WERI-Rb-1 (cell line): ENCODE results near the gene POU3F2.

ENCODE experiments used
- DNase-seq: peaks from one replicate; pipeline ENCODE4 v3.0.0-alpha.2; 2020
- H3K27ac ChIP-seq: fragments of 250-450 bp; sonication (Bioruptor Pico); 2 replicates; pipeline ENCODE4 v1.5.1; 2020; ENCODE audit warnings: mild to moderate bottlenecking, moderate library complexity
- H3K27me3 ChIP-seq: fragments of 250-450 bp; sonication (Bioruptor Pico); 2 replicates; pipeline ENCODE4 v1.5.1; 2021; ENCODE audit warnings: mild to moderate bottlenecking, low read depth, moderate library complexity; ENCODE audit not compliant: insufficient read depth, severe bottlenecking
- H3K36me3 ChIP-seq: fragments of 250-450 bp; sonication (Bioruptor Pico); 2 replicates; pipeline ENCODE4 v1.5.1; 2020; ENCODE audit warnings: mild to moderate bottlenecking, moderate library complexity
- H3K4me3 ChIP-seq: 2 replicates; pipeline ENCODE4 v1.5.1; 2011; ENCODE audit warnings: low read depth, mild to moderate bottlenecking, control low read depth, low read length
- H3K9me3 ChIP-seq: fragments of 250-450 bp; sonication (Bioruptor Pico); 2 replicates; pipeline ENCODE4 v1.5.1; 2021; ENCODE audit warnings: mild to moderate bottlenecking, moderate library complexity; ENCODE audit not compliant: severe bottlenecking
- CTCF ChIP-seq: IDR thresholded peaks from 2 replicates; pipeline ENCODE4 v1.5.1; 2011; ENCODE audit warnings: low read depth, mild to moderate bottlenecking, control low read depth, inconsistent platforms, low read length

The POU3F2 gene

DNA sequence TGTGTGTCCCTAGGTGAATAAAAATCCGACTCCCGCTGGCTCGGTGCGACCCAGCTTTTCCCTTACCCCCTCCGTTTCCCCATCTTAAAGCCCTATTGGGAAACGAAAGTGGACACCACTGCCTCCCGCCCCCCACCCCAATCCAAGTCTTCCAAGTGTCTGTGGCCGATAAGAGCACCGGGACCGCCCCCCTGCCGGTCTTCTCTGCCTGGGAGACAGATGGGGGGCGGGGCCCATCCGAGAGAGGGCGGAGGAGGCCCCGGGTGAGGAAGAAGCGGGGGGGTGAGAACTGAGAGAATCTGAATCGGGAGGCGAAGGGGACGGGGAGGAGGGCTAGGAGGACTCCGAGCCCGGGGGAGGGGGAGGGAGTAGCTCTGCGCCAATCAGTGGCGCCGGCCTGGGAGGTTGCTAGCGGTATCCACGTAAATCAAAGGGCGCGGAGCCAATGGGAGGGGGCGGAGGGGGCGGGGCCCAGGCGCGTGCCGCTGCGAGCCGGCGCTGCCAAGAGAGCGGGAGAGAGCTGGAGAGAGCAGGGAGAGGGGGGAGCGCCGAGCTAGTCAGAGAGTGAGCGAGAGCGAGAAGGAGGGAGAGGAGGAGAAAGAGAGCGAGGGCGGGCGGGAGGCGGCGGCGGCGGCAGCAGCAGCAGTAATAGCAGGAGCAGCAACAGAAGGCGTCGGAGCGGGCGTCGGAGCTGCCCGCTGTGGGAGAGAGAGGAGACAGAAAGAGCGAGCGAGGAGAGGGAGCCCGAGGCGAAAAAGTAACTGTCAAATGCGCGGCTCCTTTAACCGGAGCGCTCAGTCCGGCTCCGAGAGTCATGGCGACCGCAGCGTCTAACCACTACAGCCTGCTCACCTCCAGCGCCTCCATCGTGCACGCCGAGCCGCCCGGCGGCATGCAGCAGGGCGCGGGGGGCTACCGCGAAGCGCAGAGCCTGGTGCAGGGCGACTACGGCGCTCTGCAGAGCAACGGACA lies at the start of gene POU3F2:
POU3F2 (plus strand) TSS at position 515 of the 972 bp plus-strand sequence; CDS start at position 815, 300 bp downstream.
- no peak for TF ChIP-seq CTCF
- H3K27me3 ChIP-seq = peaks cover 68% of the 10 kb centered on the region
- H3K36me3 ChIP-seq = no peaks in the 10 kb centered on the region
- no peaks in the 10 kb centered on the region for H3K9me3 ChIP-seq
- H3K4me3 ChIP-seq = peak within 1 kb of the TSS; percentile 55
- no peak within 1 kb of the TSS for H3K27ac ChIP-seq
- DNase-seq = peak; percentile 92

DNA sequence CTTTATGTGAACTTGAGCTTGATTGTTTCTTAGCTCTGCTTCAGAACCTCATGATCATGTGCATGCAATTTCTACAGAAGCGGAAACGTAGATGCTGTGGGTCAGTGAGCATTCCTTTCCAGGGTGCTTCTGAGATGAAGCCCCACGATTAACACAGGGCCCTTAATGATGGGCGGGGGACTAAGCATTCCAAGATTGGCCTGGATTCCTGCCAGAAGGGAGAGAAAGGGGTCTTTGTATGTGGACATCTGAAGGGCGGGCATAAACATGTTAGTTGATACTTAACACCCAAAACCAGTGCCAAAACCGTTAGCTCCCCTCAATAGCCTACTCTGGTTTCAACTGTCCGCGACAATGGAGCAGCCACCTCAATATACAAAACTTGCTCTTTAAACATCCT lies 46.9 kb upstream of the POU3F2 start:
- no peak for TF ChIP-seq CTCF
- no peak for DNase-seq

GRCh38 chr6:98787961-98788360 lies 46.4 kb upstream of the POU3F2 start:
- TF ChIP-seq CTCF = no peak
- Histone ChIP-seq H3K36me3 (no peaks in the 10 kb centered on the region), H3K27me3 (no peaks in the 10 kb centered on the region), H3K4me3 (no peak overlapping the region), H3K9me3 (no peaks in the 10 kb centered on the region), H3K27ac (no peak overlapping the region)
- no peak for DNase-seq

More for the DNA sequence above, 46.9 kb upstream of the POU3F2 start:
- H3K36me3 ChIP-seq = no peaks in the 10 kb centered on the region
- H3K4me3 ChIP-seq = no peak overlapping the region
- H3K9me3 ChIP-seq = no peaks in the 10 kb centered on the region
- no peak overlapping the region for H3K27ac ChIP-seq
- H3K27me3 ChIP-seq = no peaks in the 10 kb centered on the region

DNA sequence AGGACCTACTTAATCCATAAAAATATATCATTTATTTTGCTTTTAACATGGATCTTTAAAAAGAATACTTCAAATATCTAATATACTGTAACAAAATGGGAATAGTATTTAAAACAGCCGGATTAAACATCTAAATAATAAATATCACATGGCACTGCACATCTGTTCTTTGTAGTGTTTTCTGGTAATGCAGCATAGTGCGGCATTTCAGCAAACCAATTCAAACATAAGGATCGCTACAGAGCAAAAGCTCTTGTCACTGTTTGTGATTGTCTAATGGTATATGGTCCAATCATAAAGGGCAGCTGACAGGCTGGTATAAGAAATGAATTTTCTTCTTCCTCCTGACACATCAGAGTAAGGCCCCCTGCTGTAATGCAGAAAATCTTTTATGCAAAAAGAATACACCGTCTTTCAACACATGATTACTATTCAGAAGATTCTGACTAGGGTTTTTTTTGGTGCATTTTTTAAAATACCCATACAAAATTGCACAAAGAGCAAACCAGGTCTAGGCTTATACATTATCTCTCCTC lies 40.0 kb upstream of the POU3F2 start:
- H3K27ac ChIP-seq = no peak overlapping the region
- no peak for TF ChIP-seq CTCF
- DNase-seq = no peak
- H3K27me3 ChIP-seq = no peaks in the 10 kb centered on the region
- H3K9me3 ChIP-seq = no peaks in the 10 kb centered on the region
- H3K36me3 ChIP-seq = no peaks in the 10 kb centered on the region
- no peak overlapping the region for H3K4me3 ChIP-seq

DNA sequence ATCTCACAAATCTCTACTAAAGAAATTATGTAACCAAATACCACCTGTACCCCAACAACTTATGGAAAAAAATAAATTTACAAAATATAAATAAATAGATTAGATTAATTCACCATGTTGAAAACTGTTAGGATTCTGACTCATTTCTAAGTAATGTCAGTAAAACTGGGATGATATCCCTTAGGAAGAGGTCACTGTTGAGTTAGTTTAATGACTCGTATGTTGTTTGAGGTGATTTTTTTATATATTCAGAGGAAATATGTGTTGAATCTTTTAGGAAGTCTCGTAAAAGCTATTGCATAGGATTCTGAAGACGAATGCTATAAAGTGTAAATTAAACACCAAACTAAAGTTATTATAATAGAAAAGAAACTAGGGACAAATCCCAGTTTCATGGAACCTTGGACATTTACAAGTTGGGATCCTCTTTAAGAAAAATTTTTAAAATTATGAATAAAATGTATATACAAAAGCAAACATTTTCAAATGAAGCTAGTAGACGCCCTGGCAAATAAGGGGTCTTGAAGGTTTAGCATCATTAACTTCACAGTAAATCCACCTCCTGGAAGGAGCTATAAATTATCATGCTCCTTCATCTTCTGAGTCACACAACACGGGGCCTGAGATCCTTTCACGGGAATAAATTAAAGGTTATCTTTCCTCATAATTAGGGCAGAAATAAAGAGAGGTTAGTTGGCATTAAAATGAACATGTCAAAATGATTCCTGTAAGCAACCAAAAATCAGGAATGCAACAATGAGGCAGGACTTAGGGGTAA lies 37.0 kb upstream of the POU3F2 start:
- TF ChIP-seq CTCF = no peak
- DNase-seq = no peak
- Histone ChIP-seq H3K27me3 (no peaks in the 10 kb centered on the region), H3K4me3 (no peak overlapping the region), H3K9me3 (no peaks in the 10 kb centered on the region), H3K36me3 (no peaks in the 10 kb centered on the region), H3K27ac (no peak overlapping the region)
